ENCODE measurements around the gene TRMT1.
"Not testable (repeated sequence)": the region's sequence is repeated elsewhere in the genome, so short reads cannot be mapped to it uniquely, and the experiment has no call there.

TRMT1 gene

GRCh38 chr19:13149628-13150186, 33.2 kb upstream of the TRMT1 start:
- peak overlapping the region; percentile 71 for H3K4me3 ChIP-seq (ENCODE audit: control insufficient read depth, low read depth, low read length)
- TF ChIP-seq CTCF (IDR thresholded peaks at IDR 0.05; ENCODE audit: control insufficient read depth, insufficient read depth, low read depth, low read length, missing control alignments), result no peak
- DNase-seq (ENCODE audit: low read depth), result no peak

GRCh38 chr19:13149173-13149627, 32.7 kb upstream of the TRMT1 start:
- peak overlapping the region; percentile 71 for H3K4me3 ChIP-seq (ENCODE audit: control insufficient read depth, low read depth, low read length)
- not testable (repeated sequence) for DNase-seq (ENCODE audit: low read depth)

- no peak for TF ChIP-seq CTCF (IDR thresholded peaks at IDR 0.05; ENCODE audit: control insufficient read depth, insufficient read depth, low read depth, low read length, missing control alignments)
- no peak for DNase-seq (ENCODE audit: low read depth)
- no peak overlapping the region for H3K4me3 ChIP-seq (ENCODE audit: control insufficient read depth, low read depth, low read length)
Observed at GRCh38 chr19:13146763-13147563, 30.4 kb upstream of the TRMT1 start.

- no peak for DNase-seq (ENCODE audit: low read depth)
- no peak for TF ChIP-seq CTCF (IDR thresholded peaks at IDR 0.05; ENCODE audit: control insufficient read depth, insufficient read depth, low read depth, low read length, missing control alignments)
- no peak overlapping the region for H3K4me3 ChIP-seq (ENCODE audit: control insufficient read depth, low read depth, low read length)
Observed at GRCh38 chr19:13139633-13140311, 23.2 kb upstream of the TRMT1 start.

- DNase-seq (ENCODE audit: low read depth), result no peak
- no peak overlapping the region for H3K4me3 ChIP-seq (ENCODE audit: control insufficient read depth, low read depth, low read length)
- no peak for TF ChIP-seq CTCF (IDR thresholded peaks at IDR 0.05; ENCODE audit: control insufficient read depth, insufficient read depth, low read depth, low read length, missing control alignments)
Observed at GRCh38 chr19:13138916-13139198, 22.3 kb upstream of the TRMT1 start.

GRCh38 chr19:13138171-13138915, 21.8 kb upstream of the TRMT1 start:
- no peak for DNase-seq (ENCODE audit: low read depth)
- no peak overlapping the region for H3K4me3 ChIP-seq (ENCODE audit: control insufficient read depth, low read depth, low read length)
- no peak for TF ChIP-seq CTCF (IDR thresholded peaks at IDR 0.05; ENCODE audit: control insufficient read depth, insufficient read depth, low read depth, low read length, missing control alignments)
